GM19468 (cell line): ENCODE measurements around the gene DNAI7.

Experiments
- ATAC-seq: cut with Tn5 transposase; IDR thresholded peaks from one replicate; pipeline ENCODE4 v1.9.1; 2021; ENCODE audit warnings: mild to moderate bottlenecking, moderate library complexity, moderate number of reproducible peaks; ENCODE audit not compliant: unreplicated experiment; ENCODE audit errors: extremely low read depth

Gene DNAI7

GRCh38 chr12:25186038-25186787, 8.7 kb downstream of the DNAI7 start:
- peak; percentile 9 for ATAC-seq

- ATAC-seq = no peak
Observed at GRCh38 chr12:25184132-25184531, 10.8 kb downstream of the DNAI7 start.

GRCh38 chr12:25182765-25183164, 12.2 kb downstream of the DNAI7 start:
- ATAC-seq = no peak

GRCh38 chr12:25162866-25163265, 32.1 kb downstream of the DNAI7 start:
- ATAC-seq = no peak

GRCh38 chr12:25156061-25156460, 38.9 kb downstream of the DNAI7 start:
- ATAC-seq = no peak

GRCh38 chr12:25155022-25155576, 39.9 kb downstream of the DNAI7 start:
- peak; percentile 26 for ATAC-seq

GRCh38 chr12:25152055-25152454, 42.9 kb downstream of the DNAI7 start:
- ATAC-seq = no peak

GRCh38 chr12:25151476-25151875, 43.5 kb downstream of the DNAI7 start:
- ATAC-seq = no peak

GRCh38 chr12:25146686-25147085, 48.3 kb downstream of the DNAI7 start:
- no peak for ATAC-seq

- ATAC-seq = no peak
Observed at GRCh38 chr12:25135531-25136154, 59.3 kb downstream of the DNAI7 start.

GRCh38 chr12:25131270-25131669, 63.7 kb downstream of the DNAI7 start:
- ATAC-seq = no peak

- ATAC-seq = no peak
Observed at GRCh38 chr12:25130741-25131188, 64.2 kb downstream of the DNAI7 start.

GRCh38 chr12:25126746-25127145, 68.2 kb downstream of the DNAI7 start:
- ATAC-seq = no peak

- ATAC-seq = no peak
Observed at GRCh38 chr12:25126101-25126500, 68.9 kb downstream of the DNAI7 start.

- no peak for ATAC-seq
Observed at GRCh38 chr12:25124493-25124892, 70.5 kb downstream of the DNAI7 start.

- ATAC-seq = no peak
Observed at GRCh38 chr12:25123126-25123525, 71.8 kb downstream of the DNAI7 start.

- no peak for ATAC-seq
Observed at GRCh38 chr12:25121916-25122315, 73.0 kb downstream of the DNAI7 start.

GRCh38 chr12:25121110-25121509, 73.8 kb downstream of the DNAI7 start:
- ATAC-seq = no peak

GRCh38 chr12:25119020-25119419, 75.9 kb downstream of the DNAI7 start:
- no peak for ATAC-seq

- ATAC-seq = no peak
Observed at GRCh38 chr12:25115677-25116076, 79.3 kb downstream of the DNAI7 start.

- no peak for ATAC-seq
Observed at GRCh38 chr12:25113651-25114050, 81.3 kb downstream of the DNAI7 start.
